Measurements from ENCODE around the gene FUT3. TPM values are rescaled to one million over a fixed set of nuclear protein-coding genes. Genes with fewer than 3 reads are reported as not detected.

FUT3 gene
- total RNA-seq, 1 experiment from 2014 or later, result 2.6 TPM

- peak; percentile 42 for ATAC-seq
- H3K9me3 ChIP-seq (ENCODE audit: control insufficient read depth in 1 of 2, insufficient read depth in 1 of 2, low read depth in 1 of 2, low read length in 2 of 2), result no peaks in the 10 kb centered on the region
- no peaks in the 10 kb centered on the region for H4K20me1 ChIP-seq (ENCODE audit: insufficient read depth)
- H3K4me1 ChIP-seq (ENCODE audit: control insufficient read depth in 1 of 2, insufficient read depth in 2 of 2, low read length in 2 of 2), result peaks cover 13 to 29% of the 10 kb centered on the region in 2 experiments
- H3K4me2 ChIP-seq (ENCODE audit: low read length), result no peak overlapping the region
- intact Hi-C loops (cut with micrococcal nuclease), result loop anchor here (1.0 kb wide), 1 partner anchor 49 kb away; no protein-coding TSS in a partner anchor
- POLR2A ChIA-PET, result interaction anchor here (1.2 kb wide), 1 partner anchor 20 kb away, joined by 3 read pairs; no protein-coding TSS in a partner anchor
- no peak overlapping the region for H3K9ac ChIP-seq (ENCODE audit: low read length)
- TF ChIP-seq, protein P1, sequence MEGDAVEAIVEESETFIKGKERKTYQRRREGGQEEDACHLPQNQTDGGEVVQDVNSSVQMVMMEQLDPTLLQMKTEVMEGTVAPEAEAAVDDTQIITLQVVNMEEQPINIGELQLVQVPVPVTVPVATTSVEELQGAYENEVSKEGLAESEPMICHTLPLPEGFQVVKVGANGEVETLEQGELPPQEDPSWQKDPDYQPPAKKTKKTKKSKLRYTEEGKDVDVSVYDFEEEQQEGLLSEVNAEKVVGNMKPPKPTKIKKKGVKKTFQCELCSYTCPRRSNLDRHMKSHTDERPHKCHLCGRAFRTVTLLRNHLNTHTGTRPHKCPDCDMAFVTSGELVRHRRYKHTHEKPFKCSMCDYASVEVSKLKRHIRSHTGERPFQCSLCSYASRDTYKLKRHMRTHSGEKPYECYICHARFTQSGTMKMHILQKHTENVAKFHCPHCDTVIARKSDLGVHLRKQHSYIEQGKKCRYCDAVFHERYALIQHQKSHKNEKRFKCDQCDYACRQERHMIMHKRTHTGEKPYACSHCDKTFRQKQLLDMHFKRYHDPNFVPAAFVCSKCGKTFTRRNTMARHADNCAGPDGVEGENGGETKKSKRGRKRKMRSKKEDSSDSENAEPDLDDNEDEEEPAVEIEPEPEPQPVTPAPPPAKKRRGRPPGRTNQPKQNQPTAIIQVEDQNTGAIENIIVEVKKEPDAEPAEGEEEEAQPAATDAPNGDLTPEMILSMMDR (IDR thresholded peaks at IDR 0.05 in 2 of 3, conservative IDR thresholded peaks at IDR 0.05 in 1 of 3; ENCODE audit: borderline replicate concordance in 1 of 3, insufficient read depth in 1 of 3, low read depth in 2 of 3, low read length in 2 of 3), result peak; percentile 55 to 81 (median 75)
- no peak for TF ChIP-seq POLR2AphosphoS5 (IDR thresholded peaks at IDR 0.05; ENCODE audit: low read depth, low read length)
- TF ChIP-seq ATF3 (IDR thresholded peaks at IDR 0.05), result no peak
- no peak for TF ChIP-seq EZH2 (IDR thresholded peaks at IDR 0.05)
- peak; percentile 66 for TF ChIP-seq RAD21 (IDR thresholded peaks at IDR 0.05; ENCODE audit: low read depth)
- no peak for TF ChIP-seq ZFX (IDR thresholded peaks at IDR 0.05)
- no peak for DNase-seq (ENCODE audit: low read depth, low spot score)
- H3K27ac ChIP-seq (ENCODE audit: low read depth, low read length), result no peak overlapping the region
- RAD21 ChIA-PET (ENCODE audit: low non-redundant PET in 1 of 2, low total read pairs in 2 of 2, uncharacterized antibody in 2 of 2, unreplicated experiment in 2 of 2), result interaction anchor here in 1 of 2 experiments (1.7 kb wide), 1 partner anchor 20 kb away, joined by 7 read pairs; the partner anchor contains the start of gene NRTN
- H3K4me3 ChIP-seq (replicated peaks in 1 of 2; ENCODE audit: low read depth in 1 of 2, low read length in 2 of 2), result no peak overlapping the region
- H3K36me3 ChIP-seq (ENCODE audit: control insufficient read depth in 1 of 2, insufficient read depth in 2 of 2, low read length in 2 of 2), result no peaks in the 10 kb centered on the region
- no peaks in the 10 kb centered on the region for H3K79me2 ChIP-seq (ENCODE audit: insufficient read depth, low read length)
- no peaks in the 10 kb centered on the region for H3K27me3 ChIP-seq (ENCODE audit: insufficient read depth, low read length)
- no peak overlapping the region for H2AFZ ChIP-seq (ENCODE audit: low read depth, low read length, poor library complexity, severe bottlenecking)
- BruUV-seq (replicated peaks), result no TSS peak
- H3K9me2 ChIP-seq (ENCODE audit: insufficient read depth), result no peaks in the 10 kb centered on the region
- CTCF ChIA-PET, result interaction anchor here (1.1 to 5.1 kb wide), 4 partner anchors 15 to 74 kb away, joined by 3 to 45 read pairs (median 4); partner anchors contain the start of gene NRTN
Measured at GRCh38 chr19:5823579-5824281, 27.5 kb downstream of the FUT3 start.

All from HCT116 (cell line).